GM10266 (cell line): ENCODE results near the gene DAB1.

Experiments
- DNase-seq: peaks from one replicate; pipeline ENCODE4 v3.0.0; 2012; ENCODE audit errors: extremely low spot score
- TF ChIP-seq, protein P1 (sequence below): IDR thresholded peaks from 2 replicates; pipeline ENCODE4 v1.5.1; 2012; ENCODE audit warnings: mild to moderate bottlenecking, low read depth; ENCODE audit not compliant: control insufficient read depth, insufficient read depth; ENCODE audit errors: missing control alignments

Gene DAB1

DNA sequence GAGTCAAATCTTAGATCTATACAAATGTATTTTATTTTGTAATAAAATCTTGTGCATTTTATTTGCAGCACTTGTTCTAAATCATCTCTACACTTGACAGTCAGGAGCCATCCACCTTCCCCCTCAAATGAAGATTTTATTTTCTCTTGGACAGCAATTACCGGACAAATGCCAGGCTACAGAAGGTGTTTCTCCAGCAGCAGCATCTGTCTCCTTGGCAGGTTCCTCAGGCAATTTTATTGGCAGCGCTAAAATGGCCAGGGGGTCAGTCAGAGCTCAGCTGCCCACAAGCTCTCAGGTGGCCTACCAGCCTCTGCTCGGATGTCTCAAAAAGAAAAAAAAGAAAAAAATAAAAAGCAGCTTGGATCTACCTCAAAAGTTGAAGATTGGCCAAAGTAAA, 107.6 kb downstream of the DAB1 start:
- no peak for DNase-seq

DNA sequence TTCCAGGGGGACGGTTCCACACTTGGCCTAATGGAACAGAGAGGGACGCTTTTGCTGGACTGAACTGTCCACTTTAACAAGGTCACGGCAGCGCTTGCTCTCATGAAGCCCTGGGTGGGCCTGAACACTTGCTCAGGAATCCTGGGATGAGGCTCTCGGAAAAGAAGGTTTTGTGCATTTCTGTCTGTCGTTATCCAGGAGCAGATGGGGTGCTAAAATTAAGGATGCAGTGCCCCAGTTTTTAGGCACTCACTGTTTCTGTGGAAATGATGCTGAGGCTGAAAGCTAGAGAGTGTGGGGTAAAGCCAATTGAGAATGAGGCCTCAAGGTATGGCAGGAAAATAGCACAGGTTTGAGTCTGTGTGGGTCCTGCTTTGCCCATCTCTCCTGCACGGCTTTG, 111.0 kb downstream of the DAB1 start:
- no peak for DNase-seq
- TF ChIP-seq, protein P1, sequence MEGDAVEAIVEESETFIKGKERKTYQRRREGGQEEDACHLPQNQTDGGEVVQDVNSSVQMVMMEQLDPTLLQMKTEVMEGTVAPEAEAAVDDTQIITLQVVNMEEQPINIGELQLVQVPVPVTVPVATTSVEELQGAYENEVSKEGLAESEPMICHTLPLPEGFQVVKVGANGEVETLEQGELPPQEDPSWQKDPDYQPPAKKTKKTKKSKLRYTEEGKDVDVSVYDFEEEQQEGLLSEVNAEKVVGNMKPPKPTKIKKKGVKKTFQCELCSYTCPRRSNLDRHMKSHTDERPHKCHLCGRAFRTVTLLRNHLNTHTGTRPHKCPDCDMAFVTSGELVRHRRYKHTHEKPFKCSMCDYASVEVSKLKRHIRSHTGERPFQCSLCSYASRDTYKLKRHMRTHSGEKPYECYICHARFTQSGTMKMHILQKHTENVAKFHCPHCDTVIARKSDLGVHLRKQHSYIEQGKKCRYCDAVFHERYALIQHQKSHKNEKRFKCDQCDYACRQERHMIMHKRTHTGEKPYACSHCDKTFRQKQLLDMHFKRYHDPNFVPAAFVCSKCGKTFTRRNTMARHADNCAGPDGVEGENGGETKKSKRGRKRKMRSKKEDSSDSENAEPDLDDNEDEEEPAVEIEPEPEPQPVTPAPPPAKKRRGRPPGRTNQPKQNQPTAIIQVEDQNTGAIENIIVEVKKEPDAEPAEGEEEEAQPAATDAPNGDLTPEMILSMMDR, result no peak

More for the DNA sequence above, 107.6 kb downstream of the DAB1 start:
- TF ChIP-seq, protein P1, result no peak

DNA sequence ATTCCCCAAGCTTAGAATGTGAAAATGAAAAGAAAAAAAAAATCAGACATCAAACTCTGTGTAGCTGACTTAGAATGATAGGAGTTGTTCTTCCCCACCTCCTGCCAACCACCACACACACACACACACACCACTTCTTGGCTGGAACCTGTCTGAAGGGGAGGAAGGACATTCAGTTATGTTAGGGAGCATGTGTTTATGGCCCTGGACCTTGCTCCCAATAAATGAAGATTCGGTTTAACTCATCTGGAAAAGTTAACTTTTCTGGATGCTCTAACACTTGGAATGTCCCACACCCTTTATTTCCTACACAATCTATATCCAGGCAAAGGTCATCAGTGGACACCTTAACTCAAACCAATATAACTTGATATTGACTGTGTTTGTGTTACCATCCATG, 112.4 kb downstream of the DAB1 start:
- TF ChIP-seq, protein P1, result no peak
- DNase-seq, result no peak

DNA sequence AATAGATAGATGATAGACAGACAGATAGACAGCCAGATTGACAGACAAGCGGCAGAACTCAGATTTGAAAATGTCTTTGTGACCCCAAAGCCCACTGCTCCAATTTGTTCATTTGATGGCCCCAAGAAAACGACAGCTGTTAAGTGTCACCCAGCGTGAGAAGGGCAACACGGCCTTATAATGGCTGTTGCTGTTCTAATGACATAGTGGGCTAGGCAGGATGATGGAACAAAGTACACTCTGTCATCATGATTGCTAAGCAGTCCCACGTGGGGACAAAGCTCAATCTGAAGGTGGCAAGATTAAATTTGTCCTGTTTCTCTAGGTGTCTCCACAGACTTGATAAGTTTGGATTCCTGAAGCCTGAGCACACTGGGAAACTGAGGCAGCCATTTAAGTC, 112.9 kb downstream of the DAB1 start:
- TF ChIP-seq, protein P1, result no peak
- DNase-seq, result no peak

DNA sequence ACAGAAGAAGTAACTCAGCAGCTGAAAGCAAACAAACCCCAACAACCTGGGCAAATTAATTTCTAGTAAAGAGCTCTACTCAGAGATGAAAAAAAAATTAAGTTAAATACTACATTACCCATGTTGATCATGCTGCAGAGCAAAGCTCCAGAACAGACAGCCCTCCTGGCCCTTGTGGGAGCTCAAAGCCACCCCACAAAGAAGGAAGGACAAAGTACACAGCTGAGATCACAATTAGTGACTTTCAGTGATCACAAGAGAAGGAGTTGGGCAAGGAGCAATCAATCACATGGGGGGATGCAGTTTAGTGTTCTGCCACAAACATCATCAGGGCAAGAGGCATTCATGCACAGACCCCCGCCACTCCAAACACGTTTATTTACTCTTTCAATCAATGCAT, 114.2 kb downstream of the DAB1 start:
- no peak for DNase-seq
- TF ChIP-seq, protein P1, result no peak

DNA sequence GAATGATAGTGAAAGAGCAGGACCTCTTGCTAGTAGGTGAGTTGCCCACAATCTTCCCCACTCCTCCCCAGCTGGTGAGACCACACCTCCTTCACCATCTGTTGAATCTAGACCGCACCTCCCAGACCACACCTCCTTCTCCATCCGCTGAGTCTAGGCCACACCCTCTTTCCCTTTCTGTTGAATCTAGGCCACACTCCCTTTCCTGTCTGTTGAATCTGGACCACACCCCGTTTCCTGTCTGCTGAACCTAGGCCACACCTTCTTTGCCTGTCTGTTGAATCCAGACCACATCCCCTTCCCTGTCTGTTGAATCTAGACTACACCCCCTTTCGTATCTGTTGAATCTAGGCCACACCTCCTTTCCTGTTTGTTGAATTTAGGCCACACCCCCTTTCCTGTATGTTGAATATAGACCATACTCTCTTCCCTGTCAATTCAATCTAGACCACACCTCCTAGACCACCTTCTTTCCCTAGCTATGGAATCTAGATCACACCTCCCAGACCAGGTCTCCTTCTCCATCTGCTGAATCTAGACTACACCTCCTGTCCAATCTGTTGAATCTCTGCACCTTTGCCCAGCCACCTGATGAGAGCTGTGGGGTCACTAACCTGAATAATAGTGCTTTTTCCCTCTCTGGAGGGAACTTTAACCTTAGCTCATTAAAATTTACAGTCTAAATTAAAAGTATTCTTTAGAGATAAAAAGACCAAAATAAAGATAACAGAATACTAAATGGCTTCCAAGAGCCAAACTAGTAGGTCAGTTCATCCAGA, 116.3 kb downstream of the DAB1 start:
- no peak for DNase-seq
- TF ChIP-seq, protein P1, result no peak

DNA sequence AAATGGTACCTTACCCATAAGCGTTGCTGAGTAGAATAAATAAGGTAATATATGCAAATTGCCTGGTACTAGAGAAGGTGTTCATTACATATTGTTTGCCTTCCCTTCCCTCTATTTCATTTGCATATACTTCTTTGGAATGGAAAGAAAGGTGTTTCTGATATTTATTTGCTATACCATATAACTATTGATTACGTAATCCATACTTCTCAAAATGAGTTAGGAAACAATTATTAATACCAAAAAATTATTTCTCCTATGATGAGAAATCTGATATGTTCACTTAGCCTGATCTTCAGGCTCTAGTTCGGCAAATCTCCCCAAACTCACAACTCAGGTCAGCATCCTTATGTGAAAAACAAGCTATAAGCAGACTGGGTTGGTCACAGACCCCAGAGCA, 119.3 kb downstream of the DAB1 start:
- TF ChIP-seq, protein P1, result no peak

More for the DNA sequence above, 119.3 kb downstream of the DAB1 start:
- DNase-seq, result no peak
